NOMO-1 treated with dmso at 0.1 percent for 144 hours (cell line): ENCODE results near the gene GABRR2.
"Not testable (repeated sequence)": the region's sequence is repeated elsewhere in the genome, so short reads cannot be mapped to it uniquely, and the experiment has no call there.

Source experiments
- DNase-seq: peaks from one replicate; lab custom pipeline; 2025; ENCODE audit not compliant: unreplicated experiment; lab: John Stamatoyannopoulos, UW

GABRR2 gene

DNA sequence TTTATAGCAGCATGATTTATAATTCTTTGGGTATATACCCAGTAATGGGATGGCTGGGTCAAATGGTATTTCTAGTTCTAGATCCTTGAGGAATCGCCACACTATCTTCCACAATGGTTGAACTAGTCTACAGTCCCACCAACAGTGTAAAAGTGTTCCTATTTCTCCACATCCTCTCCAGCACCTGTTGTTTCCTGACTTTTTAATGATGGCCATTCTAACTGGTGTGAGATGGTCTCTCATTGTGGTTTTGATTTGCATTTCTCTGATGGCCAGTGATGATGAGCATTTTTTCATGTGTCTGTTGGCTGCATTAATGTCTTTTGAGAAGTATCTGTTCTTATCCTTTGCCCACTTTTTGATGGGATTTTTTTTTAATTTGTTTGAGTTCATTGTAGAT lies 20.0 kb downstream of the GABRR2 start:
- not testable (repeated sequence) for DNase-seq

DNA sequence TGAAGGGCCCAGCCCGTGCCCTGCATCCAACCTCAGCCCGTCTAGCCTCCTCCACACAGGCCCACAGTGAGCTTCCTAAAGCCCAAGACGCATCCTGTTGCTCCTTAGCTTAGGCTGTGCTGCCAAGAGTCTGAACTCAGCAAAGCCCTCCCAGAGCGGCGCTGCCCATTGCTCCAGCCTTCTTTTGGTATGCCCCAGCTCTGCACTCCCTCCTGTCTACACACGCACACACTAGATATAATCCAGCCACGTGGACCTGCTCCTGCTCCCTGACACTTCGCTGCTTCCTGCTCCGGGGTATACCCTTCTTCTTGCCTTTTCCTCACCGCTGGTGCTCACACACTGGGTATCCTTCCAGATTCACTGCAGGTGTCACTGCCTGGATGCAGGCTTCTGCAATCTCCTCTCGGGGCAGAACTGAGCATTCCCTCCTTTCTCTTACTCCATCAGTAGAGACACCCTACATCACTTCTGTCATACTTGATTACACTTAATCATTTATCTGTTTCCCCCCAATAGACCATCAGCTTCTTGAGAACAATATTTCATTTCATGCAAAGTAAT lies 23.8 kb downstream of the GABRR2 start:
- no peak for DNase-seq

DNA sequence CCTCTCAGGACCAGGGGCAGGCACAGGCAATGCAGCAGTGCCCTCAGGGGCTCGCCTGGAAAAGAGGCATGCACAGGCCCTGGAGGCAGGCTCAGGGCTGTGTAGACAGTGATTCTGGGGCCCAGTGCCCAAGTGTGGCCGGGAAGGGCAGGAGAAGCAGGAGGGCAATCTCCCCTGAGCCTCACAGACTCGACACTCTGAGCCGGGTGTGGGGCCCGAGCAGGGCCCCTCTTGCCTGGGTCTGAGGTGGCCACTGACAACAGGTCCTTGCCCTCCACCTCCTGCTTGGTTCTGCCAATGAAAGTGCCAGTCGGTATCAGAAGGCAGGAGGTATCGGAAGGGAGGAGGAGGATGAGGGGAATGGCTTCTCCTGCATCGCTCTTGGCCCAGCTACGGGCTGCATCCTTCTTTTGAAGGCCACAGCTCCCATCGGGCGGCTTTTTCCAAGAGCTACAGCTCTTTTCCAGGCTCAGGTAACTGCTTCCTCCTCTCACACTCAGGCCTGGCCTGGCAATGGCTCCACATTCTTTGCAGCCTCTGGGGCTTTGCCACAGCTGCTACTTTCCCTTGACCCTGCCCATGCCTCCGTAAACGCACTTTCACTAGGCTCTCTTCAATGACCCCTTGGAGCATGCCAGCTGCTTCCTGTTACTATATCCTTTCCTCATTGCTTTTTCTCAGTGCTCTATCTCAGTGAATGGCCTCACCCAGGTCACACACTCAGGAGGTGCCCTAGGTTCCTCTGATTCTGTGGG lies 24.5 kb downstream of the GABRR2 start:
- DNase-seq: no peak

DNA sequence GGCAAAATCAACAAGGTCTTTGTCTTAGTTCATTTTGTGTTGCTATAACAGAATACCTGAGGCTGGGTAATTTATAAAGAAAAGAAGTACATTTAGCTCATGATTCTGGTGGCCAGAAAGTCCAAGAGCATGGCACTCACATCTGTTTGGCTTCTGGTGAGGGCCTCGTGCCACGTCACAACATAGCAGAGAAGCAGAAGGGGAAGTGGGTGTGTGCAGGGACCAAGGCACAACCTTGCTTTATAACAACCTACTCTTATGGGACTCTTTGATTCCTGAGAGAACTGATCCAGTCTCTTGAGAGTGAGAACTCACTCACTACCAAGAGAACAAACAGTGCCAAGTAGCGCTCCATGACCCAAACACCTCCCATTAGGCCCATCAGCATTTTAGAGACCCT lies 25.4 kb downstream of the GABRR2 start:
- DNase-seq: no peak

DNA sequence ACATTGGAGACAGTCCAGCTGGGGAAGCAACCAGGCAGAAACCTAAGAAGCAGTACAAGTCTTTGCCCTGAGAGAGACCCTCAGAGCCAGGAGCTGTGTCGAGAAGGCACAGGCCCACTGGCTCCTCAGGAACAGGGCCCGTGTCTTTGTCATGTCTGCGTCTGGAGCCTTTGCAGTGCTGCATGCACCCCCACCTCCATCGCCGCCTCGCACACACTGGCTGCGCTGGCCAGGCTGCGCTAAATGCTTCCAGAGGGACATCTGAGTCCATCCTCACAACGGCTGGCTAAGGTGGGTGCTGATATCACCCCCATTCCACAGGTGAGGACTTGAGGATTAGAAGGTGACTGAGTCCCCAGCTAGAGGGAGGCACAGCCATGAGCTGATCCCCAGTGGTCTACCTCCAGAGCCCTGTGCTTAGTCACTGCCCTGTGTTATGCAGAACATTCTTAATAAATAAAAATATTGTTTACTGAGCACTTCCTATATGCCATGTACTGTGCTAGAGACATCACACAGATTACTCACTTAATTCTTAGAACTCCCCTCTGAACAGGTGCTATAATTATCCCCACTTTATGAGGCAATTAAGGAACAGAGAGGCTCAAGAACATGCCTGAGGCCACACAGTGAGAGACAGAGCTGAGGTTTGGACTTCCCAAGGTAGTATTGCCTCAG lies 27.6 kb downstream of the GABRR2 start:
- no peak for DNase-seq

DNA sequence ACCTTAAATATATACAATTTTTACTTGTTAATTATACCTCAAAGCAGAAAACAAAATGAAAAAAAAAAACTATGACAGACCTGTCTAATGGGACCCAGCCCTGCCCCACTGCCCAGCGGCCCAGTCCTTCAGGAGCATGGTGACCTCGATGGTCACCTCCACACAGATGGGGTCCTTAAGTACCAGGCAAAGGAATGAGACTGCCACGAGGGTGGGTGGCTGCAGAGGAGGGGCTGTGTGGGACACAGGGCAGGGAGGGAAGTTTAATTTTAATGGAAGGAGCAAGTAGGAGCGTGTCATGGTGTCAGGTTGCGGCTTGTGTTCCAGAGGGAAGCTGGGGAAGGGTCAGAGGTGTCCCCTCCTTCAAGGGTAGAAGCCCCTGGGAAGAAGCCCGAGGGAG lies 28.6 kb downstream of the GABRR2 start:
- DNase-seq: no peak

DNA sequence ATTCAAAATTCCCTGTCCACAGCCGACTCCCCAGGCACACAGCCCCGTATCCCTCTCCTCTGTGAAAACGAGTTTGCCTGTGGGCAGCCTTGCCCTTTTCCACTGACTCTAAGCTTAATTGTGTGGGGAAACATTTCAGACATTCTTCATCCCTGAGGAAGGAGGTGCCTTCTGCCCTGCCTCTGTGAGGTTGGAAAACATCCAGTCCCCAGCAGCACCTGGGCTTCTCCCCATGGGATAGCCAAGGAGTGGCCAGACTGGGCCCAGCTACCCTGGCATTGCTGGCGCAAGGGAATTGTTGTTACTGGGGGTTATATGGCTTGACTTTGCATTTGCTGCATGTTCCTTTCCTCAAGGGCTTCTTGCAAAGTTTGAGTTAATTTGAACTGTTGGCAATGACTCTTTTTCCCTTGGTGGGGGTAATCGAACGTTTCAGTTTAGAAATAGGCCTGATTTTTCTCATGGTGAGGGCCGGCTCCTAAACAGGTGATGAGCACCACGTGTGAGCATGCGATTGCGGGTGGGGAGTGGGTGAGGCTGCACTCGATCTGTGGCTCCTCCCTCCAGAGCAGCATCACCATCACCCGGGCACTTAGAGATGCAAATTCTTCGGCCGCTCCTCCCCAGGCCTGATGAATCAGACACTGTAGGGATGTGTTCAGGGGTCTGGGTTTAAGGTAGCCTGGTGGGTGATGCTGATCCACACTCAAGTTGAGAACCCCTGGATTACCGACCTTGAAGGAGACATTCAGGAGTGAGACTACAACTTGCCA lies 29.9 kb downstream of the GABRR2 start:
- no peak for DNase-seq

DNA sequence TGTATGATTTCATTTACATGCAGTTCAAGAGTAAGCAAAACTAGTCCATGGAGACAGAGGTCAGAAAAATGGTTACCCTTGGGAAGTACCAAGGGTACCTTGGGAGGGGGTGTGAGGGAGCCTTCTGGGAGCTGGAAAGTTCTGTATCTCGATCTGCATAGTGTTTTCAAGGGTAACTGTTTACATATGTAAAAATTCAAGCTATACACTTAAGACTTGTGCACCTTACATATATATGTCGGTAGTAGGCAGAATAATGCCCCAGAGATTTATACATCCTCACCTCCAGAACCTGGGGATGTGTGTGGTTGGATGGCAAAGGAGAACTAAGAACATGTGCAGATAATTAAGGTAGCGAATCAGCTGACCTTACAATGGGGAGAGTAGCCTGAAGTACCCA lies 31.0 kb downstream of the GABRR2 start:
- no peak for DNase-seq

DNA sequence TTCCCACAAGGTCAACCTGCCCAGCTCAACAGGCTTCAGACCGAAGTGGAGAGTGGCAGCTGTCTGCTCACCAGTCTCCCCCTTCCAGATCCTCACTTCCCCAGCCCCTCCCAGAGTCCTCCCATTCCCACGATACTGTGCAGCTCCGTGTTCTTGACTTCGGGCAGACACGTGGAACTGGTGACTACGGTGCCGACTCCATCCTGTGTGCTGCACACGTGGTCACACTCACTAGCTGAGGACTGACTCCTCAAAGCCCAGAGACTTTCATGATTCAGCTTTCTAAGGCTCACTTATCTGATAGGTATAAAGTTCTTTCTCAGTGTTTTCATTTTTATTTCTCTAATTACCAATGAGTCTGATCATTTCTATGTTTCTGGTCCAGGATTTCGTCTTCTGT lies 32.4 kb downstream of the GABRR2 start:
- DNase-seq: no peak

DNA sequence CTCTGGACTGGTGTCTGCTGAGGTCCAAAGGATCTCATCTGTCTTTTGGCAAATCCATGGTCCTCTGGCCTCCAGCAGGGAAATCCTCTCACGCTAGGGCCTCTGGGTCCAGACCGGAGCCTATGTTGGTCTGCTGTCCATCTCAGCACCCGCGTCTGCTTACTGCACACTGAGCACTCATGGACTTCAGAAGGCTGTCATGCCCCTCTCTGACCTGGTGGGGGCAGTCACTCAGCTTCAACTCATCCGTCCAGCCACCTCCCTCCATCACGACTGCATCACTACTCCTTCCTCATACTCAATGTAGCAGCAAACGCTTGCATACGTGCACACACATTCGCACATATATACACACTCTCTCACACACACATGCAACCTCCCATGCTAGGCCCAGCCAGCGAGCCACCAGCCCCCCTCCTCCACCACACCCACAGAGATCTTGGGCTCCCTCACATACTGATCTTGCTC lies 33.3 kb downstream of the GABRR2 start:
- DNase-seq: peak; percentile 93

DNA sequence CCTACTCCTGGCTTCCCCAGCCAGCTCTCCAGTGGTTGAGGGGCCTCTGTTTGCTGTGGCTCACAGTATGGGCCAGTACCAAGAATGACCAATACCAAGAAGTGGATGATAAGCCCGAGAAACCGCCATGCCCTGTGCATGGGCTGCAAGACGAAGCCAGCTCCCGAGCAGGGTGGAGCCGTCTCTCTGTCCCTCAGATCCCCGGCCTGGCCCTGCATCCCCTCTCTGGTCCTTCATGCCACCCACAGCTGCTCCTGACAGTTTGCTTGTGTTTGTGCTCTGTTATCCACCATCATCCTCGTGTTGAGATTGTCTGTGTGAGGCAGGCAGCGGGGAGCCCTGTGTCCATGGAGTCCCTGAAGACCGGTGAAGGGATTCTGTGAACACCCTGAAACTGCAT lies 36.1 kb downstream of the GABRR2 start:
- no peak for DNase-seq

DNA sequence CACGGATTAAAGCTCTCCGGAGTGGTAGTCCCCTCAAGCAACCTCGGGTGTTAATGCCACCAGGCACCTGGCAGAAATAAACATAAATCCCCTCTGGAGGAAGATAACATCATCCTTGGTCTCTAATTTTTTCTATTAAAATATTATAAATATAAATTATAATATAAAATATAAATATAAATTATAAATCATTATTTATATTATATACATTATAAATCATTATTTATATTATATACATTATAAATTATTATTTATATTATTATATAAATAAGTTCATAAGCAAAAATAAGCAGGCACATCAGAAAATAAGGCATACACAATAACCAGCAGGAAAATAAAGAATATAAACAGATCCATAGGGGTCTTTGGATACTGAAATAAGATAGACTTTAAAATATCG lies 39.2 kb downstream of the GABRR2 start:
- DNase-seq: no peak

DNA sequence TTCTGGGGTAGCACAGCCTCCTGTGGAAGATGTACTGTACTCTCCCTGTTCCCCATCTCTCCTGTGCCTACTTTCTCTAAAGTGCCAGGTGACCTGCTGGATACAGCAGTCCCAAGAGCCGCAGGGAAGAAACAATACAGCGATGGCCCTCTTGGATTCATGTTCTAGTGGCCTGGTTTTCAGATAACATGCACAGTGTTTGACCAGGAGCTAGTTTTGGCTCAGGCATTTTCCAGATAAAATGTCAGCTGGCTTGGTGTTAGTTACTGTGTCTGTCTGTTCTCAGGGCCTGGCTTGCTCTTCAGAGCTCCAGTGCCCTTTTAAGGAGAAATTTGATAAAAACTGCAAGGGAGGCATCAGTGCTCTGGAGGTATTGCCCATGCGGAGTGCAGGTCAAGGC lies 41.3 kb downstream of the GABRR2 start:
- no peak for DNase-seq

DNA sequence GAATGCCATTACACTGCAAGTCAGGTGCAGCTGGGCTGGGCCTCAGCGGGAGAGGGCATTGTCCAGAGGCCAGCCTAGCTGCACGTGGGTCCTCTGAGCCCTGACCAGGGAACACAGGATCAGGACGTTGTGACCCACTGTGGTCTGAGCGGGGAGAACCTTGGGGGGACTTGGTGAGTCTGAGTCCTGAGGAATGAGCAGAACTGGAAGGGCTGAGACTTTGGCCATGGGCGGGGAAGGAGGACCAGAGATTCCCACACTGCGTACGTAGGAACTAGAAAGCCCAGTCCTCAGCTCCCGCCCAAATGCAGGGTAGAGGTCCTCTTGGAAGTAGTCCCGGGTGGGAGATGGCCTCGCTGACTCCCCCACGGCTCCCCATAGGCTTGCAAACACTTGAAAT lies 42.5 kb downstream of the GABRR2 start:
- DNase-seq: no peak

DNA sequence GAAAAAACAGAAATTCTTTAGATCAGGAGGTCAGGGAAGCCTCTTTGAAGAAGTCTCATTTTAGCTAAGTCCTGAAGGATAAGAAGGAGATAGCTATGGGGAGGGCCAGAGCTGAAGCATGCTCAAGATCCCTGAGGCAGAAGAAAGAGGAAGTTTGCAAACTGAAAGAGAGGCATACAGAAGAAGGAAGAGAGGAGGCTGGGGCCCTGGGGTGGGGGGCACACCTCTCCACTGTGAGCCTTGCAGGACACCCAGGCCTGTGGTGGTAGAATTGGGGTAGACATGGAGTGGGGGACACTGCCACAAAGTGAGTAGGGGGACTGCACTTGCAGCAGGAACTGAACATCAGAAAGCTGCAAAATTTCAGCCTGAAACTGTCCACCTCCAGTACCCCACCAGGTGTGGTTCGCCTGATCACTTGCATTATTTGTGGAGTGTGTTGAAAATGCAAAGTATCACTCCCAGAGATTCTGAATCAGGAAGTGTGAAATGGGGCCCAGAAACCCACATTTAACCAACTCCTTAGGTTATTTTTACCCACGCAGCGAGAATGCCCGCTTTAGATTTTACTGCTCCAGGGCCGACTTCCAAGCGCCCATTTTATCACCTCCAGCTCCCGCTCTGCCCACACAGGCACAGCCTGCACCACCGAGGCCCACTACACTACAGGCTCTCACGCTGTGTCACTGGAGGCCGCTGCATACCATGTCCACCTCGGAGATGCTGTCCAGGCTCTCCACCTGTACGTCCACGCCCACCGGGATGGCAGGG lies 44.0 kb downstream of the GABRR2 start:
- DNase-seq: peak; percentile 44

DNA sequence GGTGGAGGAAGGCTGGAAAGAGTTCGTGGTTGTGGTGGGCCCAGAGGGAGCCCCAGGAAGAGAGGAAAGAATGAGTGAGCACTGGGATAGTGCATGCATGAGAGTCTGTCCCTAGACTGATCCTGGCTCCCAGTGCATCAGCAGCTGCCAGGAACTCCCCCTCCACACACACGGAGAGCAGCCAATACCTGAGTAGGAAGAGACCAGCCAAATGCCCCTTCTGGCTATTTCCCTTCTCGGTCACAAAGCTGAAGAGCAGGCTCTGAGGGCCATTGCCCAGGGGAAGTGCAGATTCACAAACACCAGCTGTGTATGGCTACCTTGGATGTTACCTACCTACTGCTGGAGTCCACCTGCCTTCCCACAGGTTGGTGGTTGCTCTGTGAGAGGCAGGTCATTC lies 45.1 kb downstream of the GABRR2 start:
- DNase-seq: no peak

DNA sequence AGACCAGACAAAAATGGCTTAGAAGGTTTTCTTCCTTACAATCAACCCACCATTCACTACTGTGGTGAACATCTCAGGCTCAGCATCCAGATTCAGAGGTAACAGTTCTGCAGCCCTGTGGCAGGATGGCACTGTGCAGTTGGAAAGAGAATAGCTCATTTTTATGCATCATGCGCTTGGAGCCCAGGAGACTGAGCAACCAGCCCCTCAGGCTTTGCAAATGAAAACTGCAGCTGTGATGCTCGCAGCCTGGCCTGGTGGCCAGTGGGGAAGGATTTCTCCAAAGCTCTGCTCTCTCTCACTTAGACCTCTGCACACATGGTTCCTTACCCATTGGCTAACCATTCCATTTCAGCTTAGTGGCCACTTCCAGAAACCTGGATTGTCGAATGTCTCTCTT lies 45.8 kb downstream of the GABRR2 start:
- no peak for DNase-seq

DNA sequence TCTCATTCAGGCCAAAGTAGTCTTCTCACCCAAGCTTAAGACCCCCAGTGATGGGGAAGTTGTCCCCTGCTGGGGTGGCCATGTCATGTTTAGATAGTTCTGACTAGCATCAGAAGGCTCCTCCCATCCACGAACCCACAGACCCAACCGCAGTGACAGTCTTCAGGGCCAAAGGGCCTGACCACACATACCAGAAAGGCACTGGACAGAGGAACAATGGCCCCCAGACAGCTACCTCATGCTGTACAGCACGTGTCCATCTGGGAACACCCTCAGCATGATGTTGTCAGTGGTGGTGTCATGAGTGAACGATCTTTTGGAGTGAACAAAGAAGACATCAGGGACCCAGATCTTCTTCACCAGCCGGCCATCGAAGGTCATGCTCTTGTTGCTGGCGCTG lies 46.3 kb downstream of the GABRR2 start:
- DNase-seq: no peak

DNA sequence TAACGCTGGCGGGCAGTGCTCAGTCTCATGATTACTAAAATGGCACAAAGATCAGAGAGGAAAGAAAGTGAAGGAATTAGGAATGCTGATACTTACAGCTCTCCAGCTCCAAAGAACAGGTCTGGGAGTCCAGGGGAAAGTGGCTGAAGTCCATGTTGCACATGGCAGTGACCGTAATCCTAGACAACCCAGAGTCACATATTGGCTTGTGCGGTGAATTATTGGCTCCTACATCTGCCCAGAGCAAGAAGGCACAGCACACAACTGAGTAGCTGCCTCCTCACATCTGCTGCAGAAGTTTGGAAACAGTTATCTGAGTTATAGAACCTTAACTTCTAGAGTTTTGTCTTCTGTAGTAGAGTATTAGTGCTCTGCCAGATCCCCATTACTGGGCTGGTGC lies 47.2 kb downstream of the GABRR2 start:
- no peak for DNase-seq

DNA sequence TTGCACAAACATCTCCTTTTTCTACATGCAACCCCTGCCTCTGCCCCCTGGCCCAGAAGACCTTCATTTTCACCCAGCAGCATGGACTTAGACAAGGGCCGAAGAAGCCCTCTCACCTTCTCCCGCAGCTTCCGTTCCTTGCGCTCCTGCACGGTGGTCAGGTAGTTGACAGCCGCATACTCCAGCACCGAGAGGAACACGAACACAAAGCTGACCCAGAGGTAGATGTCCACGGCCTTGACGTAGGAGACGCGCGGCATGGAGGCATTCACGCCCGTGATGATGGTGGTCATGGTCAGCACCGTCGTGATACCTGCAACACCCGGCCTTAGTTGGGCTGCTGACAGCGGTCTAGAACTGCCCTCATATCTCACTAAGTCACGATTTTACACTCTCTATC lies 50.8 kb downstream of the GABRR2 start:
- DNase-seq: no peak

DNA sequence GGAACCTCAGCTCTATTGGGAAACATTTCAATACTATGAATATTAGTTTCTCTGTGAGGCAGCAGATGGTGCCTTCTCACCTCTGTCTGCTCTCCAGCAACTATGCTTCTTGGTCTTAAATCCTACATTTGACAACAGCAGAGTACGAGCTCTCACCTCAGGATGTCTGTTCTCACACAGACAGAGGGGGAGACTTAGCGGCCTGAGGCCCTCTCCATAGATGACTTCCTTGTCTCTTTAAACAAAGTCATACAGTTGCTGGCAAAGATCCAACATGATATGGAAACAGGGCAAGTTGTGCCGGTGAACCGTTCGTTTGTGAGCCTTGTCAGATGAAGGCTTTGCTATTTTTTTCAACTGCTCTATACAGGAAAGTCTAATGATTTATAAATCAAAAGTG lies 54.3 kb downstream of the GABRR2 start:
- DNase-seq: peak; percentile 8
